ENCODE data around the gene AFF3. TPM values are rescaled to one million over a fixed set of nuclear protein-coding genes. Genes with fewer than 3 reads are reported as not detected.

The AFF3 gene
- total and polyA plus RNA-seq, 2 experiments from 2014 or later: 7.3 to 7.8 TPM

- Histone ChIP-seq H3K27me3 (no peaks in the 10 kb centered on the region), H3K36me3 (replicated peaks; ENCODE audit: insufficient read depth, low read depth) (no peaks in the 10 kb centered on the region), H3K79me2 (no peaks in the 10 kb centered on the region), H3K4me1 (ENCODE audit: insufficient read depth) (peaks cover 4% of the 10 kb centered on the region), H4K20me1 (ENCODE audit: insufficient read depth, poor library complexity, severe bottlenecking) (no peaks in the 10 kb centered on the region), H3K9me2 (replicated peaks; ENCODE audit: insufficient read depth) (no peaks in the 10 kb centered on the region), H3K9me3 (ENCODE audit: low read depth) (no peaks in the 10 kb centered on the region), H3K4me3 (no peak overlapping the region), H2AFZ (no peak overlapping the region), H3K4me2 (no peak overlapping the region), H3K27ac (no peak overlapping the region)
- TF ChIP-seq EZH2phosphoT487 (IDR thresholded peaks at IDR 0.05; ENCODE audit: low read depth, severe bottlenecking, unreplicated experiment) (no peak), CTCF (IDR thresholded peaks at IDR 0.05; ENCODE audit: poor library complexity) (no peak), EZH2 (IDR thresholded peaks at IDR 0.05; ENCODE audit: borderline replicate concordance) (no peak)
- WGBS (ENCODE audit: low lambda C conversion rate, missing lambda C conversion rate): 95% methylated on average over 6 of the region's 6 CpGs
- no peak for DNase-seq (ENCODE audit: low spot score)
These were observed 364.6 kb downstream of the AFF3 start for GRCh38 chr2:99777656-99778290.

- DNase-seq (ENCODE audit: low spot score): no peak
- no peak overlapping the region for H3K4me2 ChIP-seq
- no peaks in the 10 kb centered on the region for H3K4me1 ChIP-seq (ENCODE audit: insufficient read depth)
- WGBS (ENCODE audit: low lambda C conversion rate, missing lambda C conversion rate): 87% methylated on average over 8 of the region's 8 CpGs
- no peaks in the 10 kb centered on the region for H3K9me3 ChIP-seq (ENCODE audit: low read depth)
- no peak overlapping the region for H2AFZ ChIP-seq
- no peaks in the 10 kb centered on the region for H3K9me2 ChIP-seq (replicated peaks; ENCODE audit: insufficient read depth)
- TF ChIP-seq CTCF (IDR thresholded peaks at IDR 0.05; ENCODE audit: poor library complexity) (no peak), EZH2phosphoT487 (IDR thresholded peaks at IDR 0.05; ENCODE audit: low read depth, severe bottlenecking, unreplicated experiment) (no peak), EZH2 (IDR thresholded peaks at IDR 0.05; ENCODE audit: borderline replicate concordance) (no peak)
- H4K20me1 ChIP-seq (ENCODE audit: insufficient read depth, poor library complexity, severe bottlenecking): no peaks in the 10 kb centered on the region
- no peak overlapping the region for H3K4me3 ChIP-seq
- no peaks in the 10 kb centered on the region for H3K79me2 ChIP-seq
- no peaks in the 10 kb centered on the region for H3K36me3 ChIP-seq (replicated peaks; ENCODE audit: insufficient read depth, low read depth)
- H3K27ac ChIP-seq: no peak overlapping the region
- no peaks in the 10 kb centered on the region for H3K27me3 ChIP-seq
These were observed 365.3 kb downstream of the AFF3 start for GRCh38 chr2:99776906-99777646.

- Histone ChIP-seq H3K27me3 (no peaks in the 10 kb centered on the region), H3K9me2 (replicated peaks; ENCODE audit: insufficient read depth) (no peaks in the 10 kb centered on the region), H2AFZ (no peak overlapping the region), H3K4me2 (no peak overlapping the region), H3K4me3 (no peak overlapping the region), H4K20me1 (ENCODE audit: insufficient read depth, poor library complexity, severe bottlenecking) (no peaks in the 10 kb centered on the region), H3K9me3 (ENCODE audit: low read depth) (no peaks in the 10 kb centered on the region), H3K27ac (no peak overlapping the region), H3K4me1 (ENCODE audit: insufficient read depth) (no peaks in the 10 kb centered on the region), H3K36me3 (replicated peaks; ENCODE audit: insufficient read depth, low read depth) (no peaks in the 10 kb centered on the region), H3K79me2 (no peaks in the 10 kb centered on the region)
- WGBS (ENCODE audit: low lambda C conversion rate, missing lambda C conversion rate): 88% methylated on average over 3 of the region's 3 CpGs
- TF ChIP-seq CTCF (IDR thresholded peaks at IDR 0.05; ENCODE audit: poor library complexity) (no peak), EZH2phosphoT487 (IDR thresholded peaks at IDR 0.05; ENCODE audit: low read depth, severe bottlenecking, unreplicated experiment) (no peak), EZH2 (IDR thresholded peaks at IDR 0.05; ENCODE audit: borderline replicate concordance) (no peak)
- DNase-seq (ENCODE audit: low spot score): no peak
These were observed 366.0 kb downstream of the AFF3 start for GRCh38 chr2:99776206-99776905.

All from hepatocyte (in vitro differentiated cells).